HFFc6 (cell line): Measurements from ENCODE around the gene EPB41L3. TPM values are rescaled to one million over a fixed set of nuclear protein-coding genes. Genes with fewer than 3 reads are reported as not detected.

ENCODE experiments used
- DNase-seq: peaks from one replicate; pipeline ENCODE4 v3.0.0-alpha.2; 2018
- H3K27ac Mint-ChIP-seq: 2 replicates; pipeline ENCODE4 v1.8.0; 2020; ENCODE audit warnings: mild to moderate bottlenecking, mixed read lengths
- H3K27me3 Mint-ChIP-seq: 2 replicates; pipeline ENCODE4 v1.8.0; 2021; ENCODE audit warnings: mild to moderate bottlenecking, moderate library complexity, mixed read lengths; ENCODE audit not compliant: insufficient read depth
- H3K36me3 Mint-ChIP-seq: 2 replicates; pipeline ENCODE4 v1.8.0; 2021; ENCODE audit warnings: low read depth, mixed read lengths
- H3K4me1 Mint-ChIP-seq: 2 replicates; pipeline ENCODE4 v1.8.0; 2020; ENCODE audit warnings: low read depth, mixed read lengths
- H3K4me3 Mint-ChIP-seq: 2 replicates; pipeline ENCODE4 v1.8.0; 2020; ENCODE audit warnings: mild to moderate bottlenecking, moderate library complexity, mixed read lengths
- H3K9me3 Mint-ChIP-seq: 2 replicates; pipeline ENCODE4 v1.8.0; 2020; ENCODE audit warnings: mild to moderate bottlenecking, mixed read lengths
- total RNA-seq, 6 experiments: library from RNA; stranded (reverse); fragmentation: NEBNext Ultra II Directional; extraction: Animal tissue kit (Norgen Biotek cat#: 25700); gene quantifications; 2 replicates in 1 of 6; 3 replicates in 5 of 6; pipeline ENCODE4 v1.2.3, GENCODE V29; 2021
- TF ChIP-seq, protein P1 (sequence below): fragments of 200-600 bp; sonication (generic); IDR thresholded peaks from 2 replicates; pipeline ENCODE4 v1.5.0; 2021; ENCODE audit warnings: antibody characterized with exemption, mild to moderate bottlenecking

Gene EPB41L3
- total RNA-seq, 6 experiments from 2014 or later: 1.3 to 17.0 (median 1.8) TPM

DNA sequence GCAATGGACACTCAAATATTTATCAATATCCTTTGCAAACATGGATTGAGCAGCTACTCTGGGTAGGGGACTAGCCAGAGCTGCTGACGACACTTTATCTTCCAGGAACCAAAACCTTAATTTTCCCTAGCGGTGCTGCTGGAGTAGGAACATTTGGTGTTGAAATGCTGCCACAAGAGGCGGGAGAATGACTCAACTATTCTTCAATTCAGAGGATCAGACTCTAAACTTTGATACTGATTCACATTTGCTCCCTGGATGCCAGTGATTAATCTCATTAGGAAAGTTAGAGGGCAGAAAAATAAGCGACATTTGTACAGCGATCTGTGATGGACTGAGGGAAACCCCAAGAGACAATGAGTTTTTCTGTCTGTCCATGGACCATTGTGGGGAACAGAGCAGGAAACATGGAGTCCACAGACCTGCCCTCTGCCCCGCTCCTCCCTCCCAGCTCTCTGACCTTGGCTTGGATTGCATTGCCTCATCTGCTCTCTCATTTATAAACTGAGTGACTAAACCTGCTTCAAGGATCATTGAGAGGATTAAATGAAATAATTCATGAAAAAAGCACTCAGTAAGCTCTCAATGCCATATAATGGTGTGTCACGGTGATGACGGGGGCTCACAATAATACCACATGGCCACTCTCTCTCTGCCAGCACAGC, 12.6 kb upstream of the EPB41L3 start:
- H3K4me1 Mint-ChIP-seq: no peaks in the 10 kb centered on the region
- no peak overlapping the region for H3K4me3 Mint-ChIP-seq
- no peak for DNase-seq

GRCh38 chr18:5554629-5555028, 10.8 kb upstream of the EPB41L3 start:
- Mint-ChIP-seq H3K4me1 (no peaks in the 10 kb centered on the region), H3K27ac (no peak overlapping the region), H3K9me3 (peaks cover 23% of the 10 kb centered on the region), H3K36me3 (no peaks in the 10 kb centered on the region), H3K4me3 (no peak overlapping the region; the same call in 1 of the 2 replicates), H3K27me3 (peaks cover 1% of the 10 kb centered on the region; the same call in 1 of the 2 replicates)
- TF ChIP-seq, protein P1, sequence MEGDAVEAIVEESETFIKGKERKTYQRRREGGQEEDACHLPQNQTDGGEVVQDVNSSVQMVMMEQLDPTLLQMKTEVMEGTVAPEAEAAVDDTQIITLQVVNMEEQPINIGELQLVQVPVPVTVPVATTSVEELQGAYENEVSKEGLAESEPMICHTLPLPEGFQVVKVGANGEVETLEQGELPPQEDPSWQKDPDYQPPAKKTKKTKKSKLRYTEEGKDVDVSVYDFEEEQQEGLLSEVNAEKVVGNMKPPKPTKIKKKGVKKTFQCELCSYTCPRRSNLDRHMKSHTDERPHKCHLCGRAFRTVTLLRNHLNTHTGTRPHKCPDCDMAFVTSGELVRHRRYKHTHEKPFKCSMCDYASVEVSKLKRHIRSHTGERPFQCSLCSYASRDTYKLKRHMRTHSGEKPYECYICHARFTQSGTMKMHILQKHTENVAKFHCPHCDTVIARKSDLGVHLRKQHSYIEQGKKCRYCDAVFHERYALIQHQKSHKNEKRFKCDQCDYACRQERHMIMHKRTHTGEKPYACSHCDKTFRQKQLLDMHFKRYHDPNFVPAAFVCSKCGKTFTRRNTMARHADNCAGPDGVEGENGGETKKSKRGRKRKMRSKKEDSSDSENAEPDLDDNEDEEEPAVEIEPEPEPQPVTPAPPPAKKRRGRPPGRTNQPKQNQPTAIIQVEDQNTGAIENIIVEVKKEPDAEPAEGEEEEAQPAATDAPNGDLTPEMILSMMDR: no peak
- DNase-seq: no peak

More for the DNA sequence above, 12.6 kb upstream of the EPB41L3 start:
- Mint-ChIP-seq H3K36me3 (no peaks in the 10 kb centered on the region), H3K9me3 (peaks cover 23% of the 10 kb centered on the region), H3K27ac (no peak overlapping the region), H3K27me3 (peaks cover 2% of the 10 kb centered on the region)
- TF ChIP-seq, protein P1: no peak

DNA sequence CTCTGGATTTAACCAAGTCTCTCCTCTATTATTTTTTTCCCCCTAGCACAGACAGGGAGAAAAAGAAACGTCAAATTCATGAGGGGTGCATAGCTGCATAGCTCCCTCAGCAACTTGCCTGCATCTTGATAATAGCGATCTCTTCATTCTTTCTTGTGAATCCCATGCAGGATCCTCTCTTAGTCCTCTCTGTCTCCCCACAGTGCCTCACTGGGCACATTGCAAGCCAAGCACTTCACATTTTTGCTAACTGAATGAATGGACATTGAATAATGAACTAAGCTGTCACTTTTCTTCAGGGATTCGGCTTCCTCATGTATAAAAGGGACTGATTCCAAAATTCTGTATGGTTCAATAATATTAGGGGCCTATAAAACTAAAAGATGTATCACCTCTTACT, 2.9 kb upstream of the EPB41L3 start:
- Mint-ChIP-seq H3K27ac (no peak overlapping the region), H3K9me3 (peaks cover 3% of the 10 kb centered on the region; the same call in 1 of the 2 replicates), H3K4me1 (no peaks in the 10 kb centered on the region; the same call in 1 of the 2 replicates), H3K36me3 (no peaks in the 10 kb centered on the region), H3K4me3 (no peak overlapping the region), H3K27me3 (peaks cover 8% of the 10 kb centered on the region; the same call in 1 of the 2 replicates)
- TF ChIP-seq, protein P1: peak; percentile 22; the same call in 1 of the 2 replicates
- DNase-seq: peak; percentile 15

DNA sequence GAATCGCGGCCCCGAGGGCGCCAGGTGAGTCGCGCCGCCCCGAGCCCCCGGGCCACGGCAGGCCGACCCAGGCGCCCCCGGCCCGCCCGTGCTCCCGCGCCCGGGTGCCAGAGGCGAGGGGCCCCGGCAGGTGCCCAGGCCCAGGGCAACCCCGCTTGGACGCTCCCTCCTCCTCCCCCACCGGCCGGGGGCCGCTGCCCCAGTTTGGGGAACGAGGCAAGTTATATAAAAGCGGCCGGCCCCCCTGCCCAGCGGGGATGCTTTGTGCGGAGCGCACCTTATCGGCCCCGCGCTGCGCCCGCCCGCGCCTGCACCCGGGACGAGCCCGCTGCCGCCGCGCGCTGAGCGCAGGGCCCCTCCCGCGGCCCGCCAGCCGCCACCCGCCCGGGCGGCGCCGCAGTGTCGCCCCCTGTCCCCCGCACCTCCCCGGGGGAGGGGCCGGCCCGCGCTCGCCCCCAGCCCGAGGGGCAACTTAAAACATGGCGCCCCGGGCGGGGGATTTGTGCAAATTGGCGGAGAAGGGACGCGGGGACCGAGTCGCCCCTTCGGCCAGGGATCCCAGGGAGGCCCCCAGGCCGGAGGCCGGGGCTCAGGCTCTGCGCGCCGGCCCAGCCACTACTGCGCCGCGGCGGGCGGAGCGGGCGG, 639 bp downstream of the EPB41L3 start:
- Mint-ChIP-seq H3K9me3 (peaks cover 6% of the 10 kb centered on the region; the same call in 1 of the 2 replicates), H3K4me1 (no peaks in the 10 kb centered on the region; the same call in 1 of the 2 replicates), H3K36me3 (no peaks in the 10 kb centered on the region), H3K27ac (no peak overlapping the region), H3K4me3 (no peak overlapping the region; the same call in 1 of the 2 replicates), H3K27me3 (peaks cover 8% of the 10 kb centered on the region; the same call in 1 of the 2 replicates)
- TF ChIP-seq, protein P1: no peak
- DNase-seq: no peak

DNA sequence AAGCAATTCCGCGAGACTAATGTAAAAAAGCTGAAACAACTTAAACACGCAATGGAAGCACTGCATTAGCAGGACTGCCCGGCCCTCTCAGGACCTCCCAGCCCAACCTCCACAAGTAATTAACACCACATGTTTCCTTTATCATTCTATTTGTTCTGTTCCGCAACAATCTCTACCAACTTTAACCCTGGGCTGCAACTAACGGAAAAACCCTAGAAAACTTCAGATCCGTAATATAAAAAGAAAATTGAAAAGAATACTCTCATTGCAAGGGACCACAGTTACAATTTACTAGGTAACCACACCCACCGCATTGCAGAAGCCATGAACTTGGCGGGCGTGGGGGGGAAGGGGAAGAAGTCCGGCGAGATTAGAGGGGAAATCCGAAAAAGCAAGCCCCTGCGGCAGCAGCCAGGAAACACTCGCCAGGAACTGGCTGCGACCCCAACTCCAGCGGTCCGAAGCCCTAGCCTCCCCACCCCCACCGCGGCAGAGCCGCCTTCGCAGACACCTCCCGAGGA, 1.2 kb downstream of the EPB41L3 start:
- H3K27me3 Mint-ChIP-seq: peaks cover 8% of the 10 kb centered on the region; the same call in 1 of the 2 replicates
- no peaks in the 10 kb centered on the region for H3K36me3 Mint-ChIP-seq
- peaks cover 6% of the 10 kb centered on the region; the same call in 1 of the 2 replicates for H3K9me3 Mint-ChIP-seq
- no peak for DNase-seq
- H3K4me1 Mint-ChIP-seq: no peaks in the 10 kb centered on the region; the same call in 1 of the 2 replicates
- no peak overlapping the region for H3K27ac Mint-ChIP-seq
- TF ChIP-seq, protein P1: no peak
- H3K4me3 Mint-ChIP-seq: peak overlapping the region; percentile 70; the same call in 1 of the 2 replicates
